HG03175 (cell line): Measurements from ENCODE around the gene ARCN1.

Source experiments
- ATAC-seq: cut with Tn5 transposase; IDR thresholded peaks from one replicate; pipeline ENCODE4 v1.9.1; 2021; ENCODE audit warnings: mild to moderate bottlenecking, moderate library complexity; ENCODE audit not compliant: unreplicated experiment

Gene ARCN1

GRCh38 chr11:118620529-118621070 lies 48.4 kb downstream of the ARCN1 start:
- ATAC-seq = no peak

DNA sequence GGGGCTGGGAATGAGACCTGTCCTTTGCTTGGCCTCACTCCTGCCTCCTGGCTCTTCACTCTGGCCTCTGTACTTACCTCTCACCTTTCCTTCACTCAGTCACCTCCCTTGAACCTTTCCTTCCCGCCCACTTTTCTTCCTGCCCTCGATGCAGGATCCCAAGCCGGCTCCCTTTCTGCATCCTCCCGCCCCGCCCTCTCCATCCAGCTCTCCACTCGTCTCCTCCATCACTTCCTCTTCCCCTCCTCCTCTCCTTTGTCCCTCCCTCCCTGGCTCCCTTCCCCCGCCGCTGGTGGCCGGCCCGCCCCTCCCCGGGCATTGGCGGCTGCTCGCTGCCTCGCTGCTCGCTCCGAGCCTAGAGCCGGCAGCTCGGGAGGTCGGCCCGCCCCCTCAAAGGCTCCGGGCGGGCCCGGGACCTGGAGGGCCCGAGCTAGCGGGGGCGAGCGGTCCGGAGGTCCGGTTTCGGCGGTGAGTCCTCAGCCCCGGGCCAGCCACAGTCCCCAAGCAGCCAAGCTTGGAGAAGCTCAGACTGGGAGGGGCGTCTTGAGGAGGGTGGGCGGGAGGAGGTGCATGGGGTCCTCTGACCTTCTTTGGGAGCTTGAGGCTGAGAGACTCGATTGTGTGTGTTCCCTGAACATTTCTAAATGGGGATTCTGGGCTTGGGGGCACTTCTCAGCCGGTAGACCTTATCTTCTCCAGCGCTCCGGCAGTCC lies 49.0 kb downstream of the ARCN1 start:
- no peak for ATAC-seq

DNA sequence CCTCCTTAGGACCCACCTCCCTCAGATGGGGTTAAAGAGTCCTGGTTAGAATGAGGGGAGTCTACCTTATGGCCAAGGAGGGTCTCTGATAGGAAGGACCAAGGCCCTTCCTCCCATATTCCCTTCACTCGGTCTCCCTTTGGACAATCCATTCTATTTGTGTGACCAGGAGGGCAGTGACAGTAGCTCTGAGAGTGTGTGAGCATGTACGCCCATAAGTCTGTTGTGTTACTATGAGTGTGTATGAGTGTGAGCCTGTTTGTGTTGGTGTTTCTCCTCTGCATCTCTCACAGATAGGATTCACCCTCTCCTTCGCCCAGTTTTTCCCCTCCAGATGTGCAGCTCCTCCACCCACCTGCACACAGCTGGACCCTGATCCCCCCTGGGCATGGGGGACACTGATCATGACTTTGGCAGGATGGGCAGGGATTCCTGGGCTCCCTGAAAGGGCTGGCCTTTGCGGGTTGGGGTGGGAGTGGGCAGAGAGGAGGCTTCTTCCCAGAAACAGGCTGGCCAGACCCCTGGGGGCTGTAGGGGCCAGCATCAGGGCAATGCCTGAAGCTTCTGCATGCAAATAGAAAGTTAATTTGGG lies 49.7 kb downstream of the ARCN1 start:
- no peak for ATAC-seq

DNA sequence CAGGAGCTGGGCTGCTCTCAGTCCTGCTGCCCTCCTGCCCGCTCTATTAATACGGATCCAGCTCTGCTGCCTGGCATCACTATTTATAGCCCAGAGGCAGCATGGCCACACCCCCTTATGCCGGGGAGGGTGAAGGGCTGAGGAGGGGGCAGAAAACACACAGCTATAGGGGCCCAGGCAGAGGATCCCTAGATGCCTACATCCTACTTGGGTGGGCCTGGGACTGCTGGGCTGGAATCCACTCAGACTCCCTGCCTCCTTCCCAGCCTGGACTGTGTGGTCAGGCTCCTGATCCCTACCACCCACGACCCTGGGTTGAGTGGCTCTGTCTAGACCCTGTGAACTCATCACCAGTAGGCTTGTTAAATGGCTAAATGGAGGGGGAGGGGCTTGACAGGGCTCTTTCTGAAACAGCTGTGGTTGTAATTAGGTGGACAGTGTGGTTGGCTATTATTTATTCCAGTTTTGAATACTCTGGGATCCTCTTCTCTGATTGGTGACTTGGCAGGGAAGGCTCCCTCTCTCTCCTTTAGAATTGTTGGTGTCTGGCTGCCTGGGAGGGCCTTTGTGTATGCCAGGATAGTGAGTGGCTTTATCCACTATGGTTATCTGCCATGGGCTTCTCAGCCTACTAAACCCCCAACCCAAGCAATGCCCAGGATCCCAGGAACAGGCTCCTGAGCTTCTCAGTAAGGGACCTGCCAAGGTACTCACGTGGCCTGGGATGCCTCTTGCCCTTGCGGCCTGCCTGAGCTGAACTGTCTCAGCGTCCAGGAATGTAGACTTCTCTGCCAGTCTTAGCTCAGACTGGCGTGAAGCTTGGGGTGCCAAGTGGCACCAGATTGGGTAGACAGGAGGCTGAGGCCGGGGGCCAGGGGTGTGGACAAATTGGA lies 50.4 kb downstream of the ARCN1 start:
- no peak for ATAC-seq

GRCh38 chr11:118623269-118623655 lies 51.1 kb downstream of the ARCN1 start:
- ATAC-seq = no peak

DNA sequence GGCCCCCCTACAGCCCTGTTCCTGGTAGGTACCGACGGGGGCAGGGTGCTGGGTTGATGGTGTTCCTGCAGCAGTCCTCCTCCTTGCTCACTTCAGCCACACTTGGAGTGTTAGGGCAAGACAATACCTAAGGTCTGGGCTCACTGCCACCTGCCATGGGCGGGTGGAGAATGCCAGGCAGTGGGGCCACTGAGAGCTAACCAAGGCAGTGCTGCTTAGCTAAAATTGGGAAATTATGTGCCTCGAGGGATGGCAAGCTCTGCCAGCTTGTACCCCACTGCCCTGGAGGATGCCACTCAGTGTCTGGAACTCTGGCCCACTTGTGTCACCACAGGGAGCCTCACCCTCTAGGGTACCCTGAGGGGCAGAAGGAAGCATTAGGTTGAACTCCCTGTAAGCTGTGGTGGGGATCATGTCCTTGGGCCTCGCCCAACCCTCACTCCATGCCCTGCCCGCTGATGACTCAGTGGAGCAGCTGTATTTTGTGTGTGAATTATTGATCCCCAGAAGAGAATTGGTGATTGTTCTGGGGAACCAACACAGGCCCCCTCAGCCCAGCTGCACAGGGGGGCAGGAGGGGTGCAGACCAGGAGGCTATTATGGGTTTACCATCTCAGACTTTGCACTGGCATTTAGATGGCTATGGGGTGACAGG lies 53.0 kb downstream of the ARCN1 start:
- ATAC-seq = no peak

DNA sequence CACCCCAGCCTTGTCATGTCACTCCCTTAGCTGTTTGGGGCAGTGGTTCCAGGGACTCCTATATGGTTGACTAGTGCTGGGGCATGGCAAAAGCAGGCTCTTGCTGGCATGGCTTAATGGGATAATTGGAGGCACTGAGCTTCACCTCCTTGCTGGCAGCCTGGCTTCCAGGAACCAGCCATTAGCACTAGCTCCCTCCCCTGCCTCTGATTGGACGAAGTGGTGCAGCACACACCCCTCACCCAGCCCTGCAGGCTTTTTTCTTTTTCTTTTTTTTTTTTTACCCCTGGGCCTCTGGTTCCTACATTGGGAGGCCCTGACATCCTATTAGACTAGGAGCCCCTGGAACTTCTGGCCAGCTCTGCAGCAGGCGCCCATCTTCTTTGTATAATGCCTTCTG lies 53.8 kb downstream of the ARCN1 start:
- ATAC-seq = no peak

DNA sequence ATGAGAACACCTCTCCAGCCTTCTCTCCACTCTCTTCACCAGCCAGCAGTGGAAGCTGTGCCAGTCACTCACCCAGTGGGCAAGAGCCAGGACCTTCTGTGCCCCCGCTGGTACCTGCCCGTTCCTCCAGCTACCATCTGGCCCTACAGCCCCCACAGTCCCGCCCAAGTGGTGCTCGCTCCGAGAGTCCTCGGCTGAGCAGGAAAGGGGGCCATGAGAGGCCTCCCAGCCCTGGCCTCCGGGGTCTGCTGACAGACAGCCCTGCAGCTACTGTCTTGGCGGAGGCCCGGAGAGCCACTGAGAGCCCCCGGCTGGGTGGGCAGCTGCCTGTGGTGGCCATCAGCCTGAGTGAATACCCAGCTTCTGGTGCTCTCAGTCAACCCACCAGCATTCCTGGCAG lies 55.4 kb downstream of the ARCN1 start:
- no peak for ATAC-seq

GRCh38 chr11:118628031-118628430 lies 55.8 kb downstream of the ARCN1 start:
- no peak for ATAC-seq

DNA sequence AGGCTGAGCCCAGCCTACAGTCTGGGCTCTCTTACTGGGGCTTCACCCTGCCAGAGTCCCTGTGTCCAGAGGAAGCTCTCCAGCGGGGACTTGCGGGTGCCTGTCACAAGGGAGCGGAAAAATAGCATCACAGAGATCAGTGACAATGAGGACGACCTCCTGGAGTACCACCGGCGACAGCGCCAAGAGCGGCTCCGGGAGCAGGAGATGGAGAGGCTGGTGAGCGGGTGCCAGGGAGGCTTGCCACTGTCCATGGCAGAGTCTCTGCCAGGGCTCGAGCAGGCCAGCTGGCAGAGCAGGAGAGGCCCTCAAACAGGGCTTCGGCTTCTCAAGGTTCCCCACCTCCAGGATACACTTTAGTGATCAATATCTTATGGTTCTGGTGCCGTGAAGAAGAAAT lies 56.2 kb downstream of the ARCN1 start:
- ATAC-seq = no peak

DNA sequence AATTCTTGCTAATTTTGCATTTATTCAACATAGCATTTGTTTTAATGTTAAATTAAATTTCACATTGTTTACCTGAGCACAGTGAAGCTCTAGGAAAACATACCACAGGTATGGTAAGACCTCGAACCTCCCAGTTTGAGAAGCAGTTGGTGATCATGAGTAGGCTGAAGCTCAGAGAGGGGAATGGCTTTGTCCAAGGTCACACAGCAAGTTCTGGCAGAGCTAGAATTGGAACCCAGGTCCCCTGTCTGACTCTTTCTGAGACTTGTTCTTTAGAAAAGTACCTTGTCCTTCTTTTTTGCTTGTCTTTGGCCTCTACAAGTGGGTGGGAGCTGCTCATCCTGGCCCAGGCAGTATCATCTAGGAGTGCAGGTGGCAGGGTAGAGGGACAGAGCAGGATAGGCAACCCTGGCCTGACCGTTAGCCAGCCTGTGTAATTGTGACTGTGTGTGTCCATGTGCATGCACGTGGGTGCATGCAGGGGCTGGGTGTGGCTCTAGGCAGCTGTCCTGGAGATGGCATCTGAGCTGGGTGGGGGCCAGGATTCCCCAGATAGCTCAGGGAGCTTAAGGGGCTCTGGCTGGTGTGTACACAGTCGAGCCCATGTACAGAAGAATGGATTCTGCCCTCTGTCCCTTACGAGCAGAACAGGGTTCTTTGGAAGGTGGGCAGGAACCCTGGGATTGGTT lies 56.8 kb downstream of the ARCN1 start:
- no peak for ATAC-seq

- no peak for ATAC-seq
Measured at GRCh38 chr11:118629761-118630661, 57.8 kb downstream of the ARCN1 start.

DNA sequence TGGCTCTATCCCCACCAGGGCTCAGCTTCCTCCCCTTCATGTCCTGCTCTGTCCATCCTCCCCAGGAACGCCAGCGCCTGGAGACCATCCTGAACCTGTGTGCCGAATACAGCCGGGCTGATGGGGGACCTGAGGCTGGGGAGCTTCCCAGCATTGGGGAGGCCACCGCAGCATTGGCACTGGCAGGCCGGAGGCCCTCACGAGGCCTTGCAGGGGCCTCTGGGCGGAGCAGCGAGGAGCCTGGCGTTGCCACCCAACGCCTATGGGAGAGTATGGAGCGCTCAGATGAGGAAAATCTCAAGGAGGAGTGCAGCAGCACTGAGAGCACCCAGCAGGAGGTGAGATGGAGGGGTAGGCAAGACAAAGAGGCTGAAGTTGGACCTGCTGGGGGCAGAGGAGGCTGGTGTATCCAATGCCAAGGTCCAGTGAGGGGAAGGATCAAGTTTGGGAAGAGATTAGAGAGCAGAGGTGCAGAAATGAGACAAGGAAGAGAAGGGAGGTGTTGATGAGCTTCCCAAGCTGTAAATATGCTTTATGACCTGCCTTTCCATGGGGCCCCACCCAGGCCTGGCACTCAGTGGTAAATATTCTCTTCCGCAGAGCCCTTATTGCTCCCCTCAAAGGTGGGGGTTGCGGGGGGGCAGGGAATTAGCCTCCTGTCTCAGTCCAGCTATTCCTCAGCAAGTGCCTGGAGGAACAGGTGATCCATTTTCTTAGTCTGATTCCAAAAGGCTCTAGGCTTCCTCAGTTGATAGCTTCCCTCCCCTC lies 59.1 kb downstream of the ARCN1 start:
- ATAC-seq = no peak

DNA sequence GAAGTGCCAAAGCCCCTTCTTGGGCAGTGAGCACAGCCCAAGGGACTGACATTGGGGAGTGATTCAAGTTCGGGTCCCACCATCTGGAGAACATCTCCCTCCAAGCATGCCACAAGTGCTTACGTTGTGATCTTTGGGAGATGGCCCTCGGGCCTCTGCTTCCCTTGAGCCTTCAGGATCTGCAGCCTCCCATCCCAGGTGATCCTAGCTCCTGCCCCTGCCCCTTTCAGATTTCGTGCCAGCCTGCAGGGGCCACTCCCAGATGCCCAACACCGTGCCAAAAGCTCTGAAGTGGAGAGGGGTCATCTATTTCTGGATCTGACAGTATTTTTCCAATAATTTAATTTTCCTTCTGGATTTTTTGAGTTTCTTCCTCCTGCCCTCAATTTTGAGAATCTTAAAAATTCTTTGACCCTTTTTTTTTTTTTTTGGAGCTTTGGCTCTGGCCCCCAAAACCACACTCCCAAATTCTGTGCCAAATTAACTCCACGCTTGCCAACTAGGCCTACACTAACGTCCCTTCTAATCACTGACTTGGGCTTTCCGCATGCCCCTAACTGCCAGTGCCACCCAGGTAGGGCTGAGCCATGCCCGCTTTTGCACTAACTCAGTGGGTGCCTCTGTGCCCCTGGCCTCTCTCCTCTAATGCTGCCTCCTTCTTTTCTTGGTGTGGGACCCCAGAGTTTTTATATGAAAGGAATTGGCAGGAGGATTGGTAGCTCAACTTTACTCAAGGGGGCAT lies 60.5 kb downstream of the ARCN1 start:
- no peak for ATAC-seq

- no peak for ATAC-seq
Measured at GRCh38 chr11:118633319-118633690, 61.1 kb downstream of the ARCN1 start.

- no peak for ATAC-seq
Measured at GRCh38 chr11:118633979-118634378, 61.8 kb downstream of the ARCN1 start.

GRCh38 chr11:118634431-118635236 lies 62.4 kb downstream of the ARCN1 start:
- ATAC-seq = no peak
